IPS-NIHi7 (cell line): ENCODE data around the gene BCKDK.

ENCODE experiments used
- DNase-seq: peaks from one replicate; pipeline ENCODE4 v3.0.0; 2012; ENCODE audit warnings: mixed read lengths; ENCODE audit errors: extremely low spot score

Gene BCKDK

DNA sequence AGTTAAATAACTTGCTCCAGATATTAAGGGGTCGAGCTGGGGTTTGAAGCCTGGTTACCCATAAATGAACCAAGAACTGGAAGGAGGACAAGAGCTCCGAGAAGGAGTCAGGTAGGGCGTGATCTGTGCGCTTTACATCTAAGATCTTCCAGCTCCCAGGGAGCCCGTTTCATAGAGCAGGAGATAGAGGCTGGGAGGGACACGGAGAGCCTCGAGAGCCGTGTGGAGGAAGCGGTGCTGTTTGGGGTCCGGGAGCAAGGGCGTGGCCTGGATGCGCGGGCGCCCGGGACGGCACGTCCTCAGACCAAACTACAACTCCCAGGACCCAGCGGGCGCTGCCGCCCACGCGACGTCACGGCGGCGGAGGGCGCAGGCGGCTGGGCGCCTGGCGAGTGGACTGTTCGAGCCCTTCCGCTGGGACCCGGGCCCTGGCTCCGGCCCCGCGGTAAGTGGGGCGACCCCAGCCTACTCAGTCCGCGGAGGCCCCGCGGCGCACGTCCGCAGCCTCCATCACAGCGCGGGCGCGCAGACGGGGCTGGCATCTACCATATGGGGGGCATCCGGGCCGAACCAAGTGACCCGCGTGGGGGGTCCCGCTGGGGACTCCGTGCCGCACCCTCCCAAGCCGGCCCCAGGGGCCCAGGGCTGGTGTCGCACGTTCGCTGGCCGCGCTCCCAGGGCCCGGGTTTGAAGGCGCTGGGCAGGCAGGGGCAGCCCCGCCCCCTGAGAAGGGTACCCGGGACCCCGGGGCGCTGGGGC lies at the start of gene BCKDK:
BCKDK (plus strand) TSS at position 352 of the 759 bp plus-strand sequence. CDS start 838 bp downstream, outside the sequence.
- peak; percentile 86 for DNase-seq

DNA sequence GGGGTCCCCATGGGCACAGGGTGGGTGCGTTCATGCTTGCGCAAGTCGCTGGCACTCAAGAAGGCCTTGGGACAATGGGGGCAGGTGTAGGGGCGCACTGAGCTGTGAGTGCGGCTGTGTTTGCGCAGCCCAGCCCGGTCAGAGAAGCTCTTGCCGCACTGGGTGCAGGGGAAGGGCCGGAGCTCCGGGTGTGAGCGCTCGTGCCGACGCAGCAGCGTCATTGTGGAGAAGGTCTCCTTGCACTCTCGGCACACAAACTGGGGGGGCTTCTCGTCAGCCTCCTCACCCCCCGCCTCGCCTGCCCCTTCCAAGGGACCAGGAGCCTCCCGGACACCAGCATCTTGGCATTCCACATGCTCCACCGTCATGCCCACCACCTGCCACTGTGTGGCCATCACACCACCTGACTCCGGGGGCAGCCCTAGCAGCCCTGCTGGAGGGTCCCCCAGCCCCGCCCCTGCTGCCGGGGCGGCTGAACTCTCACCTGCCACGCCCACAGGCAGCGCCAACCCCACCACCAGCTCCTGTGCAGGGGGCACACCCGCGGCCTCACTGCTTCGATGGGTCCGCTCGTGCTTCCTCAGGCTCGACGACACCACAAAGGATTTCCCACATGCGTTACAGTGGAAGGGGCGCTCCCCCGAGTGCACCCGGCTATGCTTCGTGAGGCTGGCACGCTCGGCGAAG lies 46.9 kb upstream of the BCKDK start:
- no peak for DNase-seq

DNA sequence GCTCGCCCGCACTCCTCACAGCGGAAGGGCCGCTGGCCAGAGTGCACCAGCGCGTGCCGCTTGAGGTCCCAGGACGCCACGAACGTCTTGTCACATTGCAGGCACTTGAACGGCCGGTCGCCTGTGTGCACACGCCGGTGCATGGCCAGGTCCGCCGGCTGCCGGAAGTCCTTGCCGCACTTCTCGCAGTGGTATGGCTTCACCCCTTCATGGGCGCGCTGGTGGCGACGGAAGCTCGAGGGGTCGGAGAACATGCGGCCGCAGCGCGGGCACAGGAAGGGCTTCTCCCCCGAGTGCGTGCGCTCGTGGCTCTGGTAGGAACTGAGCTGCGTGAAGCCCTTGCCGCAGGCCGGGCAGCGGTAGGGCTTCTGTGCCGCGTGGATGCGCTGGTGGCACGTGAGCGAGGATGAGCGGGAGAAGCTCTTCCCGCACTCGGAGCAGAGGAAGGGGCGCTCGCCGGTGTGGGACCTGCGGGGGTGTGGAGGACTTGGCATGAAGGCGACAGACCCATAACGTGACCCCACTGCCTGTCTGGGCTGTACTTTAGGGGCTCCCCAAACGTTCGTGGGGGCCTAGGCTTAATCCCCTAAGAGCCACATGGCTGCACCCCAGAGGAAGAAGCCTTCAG lies 46.3 kb upstream of the BCKDK start:
- no peak for DNase-seq

- no peak for DNase-seq
Observed at GRCh38 chr16:31063495-31063842, 44.7 kb upstream of the BCKDK start.

DNA sequence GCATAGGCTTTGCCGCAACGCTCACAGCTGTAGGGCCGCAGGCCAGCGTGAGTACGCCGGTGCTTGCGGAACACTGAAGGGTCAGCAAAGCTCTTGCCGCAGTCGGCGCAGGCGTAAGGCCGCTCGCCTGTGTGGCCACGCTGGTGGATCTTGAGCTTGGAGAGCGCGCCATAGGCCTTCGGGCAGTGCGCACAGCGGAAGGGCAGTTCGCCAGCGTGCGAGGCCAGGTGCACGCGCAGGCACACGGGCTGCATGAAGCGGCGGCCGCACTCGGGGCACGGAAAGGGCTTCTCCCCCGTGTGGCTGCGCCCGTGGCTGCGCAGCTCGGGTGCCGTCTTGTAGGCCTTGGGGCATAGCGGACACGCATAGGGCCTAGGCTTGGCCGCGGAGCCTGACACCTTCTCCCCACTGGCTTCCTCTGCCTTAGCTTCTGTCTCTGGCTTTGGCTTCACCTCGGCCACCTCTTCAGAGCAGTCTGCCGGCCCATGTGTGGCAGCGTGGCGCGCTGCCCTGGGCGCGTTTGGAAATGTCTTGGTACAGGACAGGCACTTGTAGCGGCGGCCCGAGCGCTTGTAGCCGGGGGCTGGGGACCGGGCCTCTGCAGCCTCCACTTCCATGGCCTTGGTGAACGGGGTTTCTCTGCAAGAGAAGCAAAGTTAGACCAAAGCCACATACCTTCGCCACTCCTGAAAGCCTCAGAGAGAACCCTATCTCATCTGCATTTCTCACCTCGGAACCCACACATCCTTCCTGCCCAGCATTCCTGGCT lies 44.2 kb upstream of the BCKDK start:
- no peak for DNase-seq

DNA sequence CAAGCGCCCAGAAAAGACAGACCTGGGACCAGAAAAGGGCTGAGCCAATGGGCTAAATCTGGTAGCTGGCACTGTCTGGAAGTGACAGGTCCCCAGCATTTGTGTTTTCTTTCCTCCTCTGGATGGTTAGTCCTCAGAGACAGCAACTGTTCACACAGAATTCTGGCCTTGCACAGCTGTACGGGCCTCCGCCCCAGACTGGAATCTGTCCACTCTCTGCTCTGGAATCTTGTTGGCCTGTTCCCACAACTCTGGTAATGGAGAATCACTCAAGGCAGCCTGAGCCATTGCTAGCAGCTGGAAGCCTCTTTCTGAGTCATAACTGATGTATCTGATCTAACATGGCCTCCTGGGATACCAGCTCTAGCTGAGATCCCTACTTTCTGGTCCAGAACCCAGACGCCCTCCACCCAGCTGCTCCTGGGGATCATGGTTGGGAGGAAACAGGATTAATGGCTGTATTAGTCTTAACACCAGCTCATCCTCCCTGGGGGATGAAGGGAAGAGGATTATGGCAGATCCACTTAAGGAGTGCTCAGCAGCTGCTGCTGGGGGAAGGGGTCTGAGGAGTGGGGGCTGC lies 43.2 kb upstream of the BCKDK start:
- DNase-seq, result no peak

DNA sequence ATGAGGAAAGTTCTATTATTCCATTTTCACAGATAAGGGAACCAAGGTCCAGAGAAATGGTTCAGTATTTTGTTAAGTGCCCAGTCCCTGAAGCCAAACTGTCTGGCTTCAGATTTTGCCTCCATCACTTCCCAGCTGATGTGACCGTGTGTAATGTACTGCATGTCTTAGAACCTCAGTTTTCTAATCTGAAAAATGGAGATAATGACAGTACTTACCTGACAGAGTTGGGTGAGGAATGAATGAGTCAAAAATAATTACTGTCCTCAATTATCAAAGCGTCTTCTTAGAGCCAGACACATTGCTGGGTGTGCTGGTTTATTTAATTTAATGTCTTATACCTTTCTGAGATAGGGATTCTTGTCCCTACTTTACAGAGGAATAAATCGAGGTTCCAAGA lies 40.8 kb upstream of the BCKDK start:
- DNase-seq, result no peak

- DNase-seq, result no peak
Observed at GRCh38 chr16:31071861-31072260, 36.3 kb upstream of the BCKDK start.

DNA sequence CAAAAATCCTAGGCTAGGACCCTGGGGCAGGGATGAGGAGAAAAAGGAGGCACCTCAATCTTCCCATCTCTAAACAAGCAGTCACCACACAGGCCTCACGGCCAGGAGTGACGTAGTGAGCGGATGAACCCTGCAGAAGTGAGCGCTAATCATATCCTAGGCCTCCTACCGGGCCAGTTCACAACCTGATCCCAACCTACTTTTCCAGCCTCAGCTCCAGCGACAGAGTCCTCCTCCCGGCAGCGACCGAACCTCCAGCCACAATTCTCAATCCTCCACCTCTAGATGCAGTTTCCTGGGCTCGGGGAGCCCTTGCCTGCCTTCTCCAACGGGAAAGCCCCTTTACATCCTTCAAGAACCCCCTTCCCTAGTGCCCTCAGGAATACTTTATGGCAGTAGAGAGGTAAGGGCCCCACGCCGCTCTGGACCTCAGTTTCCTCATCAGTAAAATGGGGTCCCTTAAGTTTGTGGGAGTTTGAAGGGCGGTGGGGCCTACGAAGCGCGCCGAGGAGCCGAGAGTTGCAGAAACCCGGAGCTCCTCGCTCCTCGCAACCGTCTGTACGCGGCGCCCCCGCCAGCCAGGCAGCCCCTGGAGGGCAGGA lies 35.5 kb upstream of the BCKDK start:
- no peak for DNase-seq

GRCh38 chr16:31073142-31073969 lies 34.8 kb upstream of the BCKDK start:
- DNase-seq, result peak; percentile 89

GRCh38 chr16:31073970-31074813 lies 34.0 kb upstream of the BCKDK start, which contains the start of the genes ZNF646 and ZNF668:
ZNF646 (plus strand) TSS chr16:31074422; CDS start chr16:31076325, 1,903 bp downstream.
ZNF668 (minus strand) TSS chr16:31074240; CDS start chr16:31064459, 9,781 bp downstream.
- peak; percentile 94 for DNase-seq

DNA sequence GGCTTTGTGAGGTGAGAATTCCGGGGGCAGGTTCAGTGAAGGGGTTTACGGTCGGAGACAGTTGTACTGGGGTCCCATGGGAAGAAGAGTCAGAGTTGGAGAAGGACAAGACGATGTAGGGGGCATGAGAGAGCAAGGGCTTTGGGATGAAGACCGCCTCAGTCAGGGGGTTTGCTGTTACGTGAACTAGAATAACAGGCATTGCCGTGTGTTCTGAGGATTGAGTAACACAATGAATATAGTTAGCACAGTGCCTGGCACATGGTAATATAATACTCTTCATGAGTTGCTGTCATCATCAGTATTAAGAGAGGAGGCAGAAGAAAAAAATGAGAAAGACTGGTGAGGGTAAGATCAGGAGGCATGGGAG lies 33.4 kb upstream of the BCKDK start:
- DNase-seq, result no peak

DNA sequence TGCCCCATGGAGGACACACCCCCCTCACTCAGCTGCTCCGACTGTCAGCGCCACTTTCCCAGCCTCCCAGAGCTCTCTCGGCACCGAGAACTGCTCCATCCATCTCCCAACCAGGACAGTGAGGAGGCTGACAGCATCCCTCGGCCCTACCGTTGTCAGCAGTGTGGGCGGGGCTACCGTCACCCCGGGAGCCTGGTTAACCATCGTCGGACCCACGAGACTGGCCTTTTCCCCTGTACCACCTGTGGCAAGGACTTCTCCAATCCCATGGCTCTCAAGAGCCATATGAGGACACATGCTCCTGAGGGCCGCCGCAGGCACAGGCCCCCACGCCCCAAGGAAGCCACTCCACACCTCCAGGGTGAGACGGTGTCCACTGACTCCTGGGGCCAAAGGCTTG lies 31.9 kb upstream of the BCKDK start:
- no peak for DNase-seq

- DNase-seq, result no peak
Observed at GRCh38 chr16:31077024-31077423, 31.2 kb upstream of the BCKDK start.

DNA sequence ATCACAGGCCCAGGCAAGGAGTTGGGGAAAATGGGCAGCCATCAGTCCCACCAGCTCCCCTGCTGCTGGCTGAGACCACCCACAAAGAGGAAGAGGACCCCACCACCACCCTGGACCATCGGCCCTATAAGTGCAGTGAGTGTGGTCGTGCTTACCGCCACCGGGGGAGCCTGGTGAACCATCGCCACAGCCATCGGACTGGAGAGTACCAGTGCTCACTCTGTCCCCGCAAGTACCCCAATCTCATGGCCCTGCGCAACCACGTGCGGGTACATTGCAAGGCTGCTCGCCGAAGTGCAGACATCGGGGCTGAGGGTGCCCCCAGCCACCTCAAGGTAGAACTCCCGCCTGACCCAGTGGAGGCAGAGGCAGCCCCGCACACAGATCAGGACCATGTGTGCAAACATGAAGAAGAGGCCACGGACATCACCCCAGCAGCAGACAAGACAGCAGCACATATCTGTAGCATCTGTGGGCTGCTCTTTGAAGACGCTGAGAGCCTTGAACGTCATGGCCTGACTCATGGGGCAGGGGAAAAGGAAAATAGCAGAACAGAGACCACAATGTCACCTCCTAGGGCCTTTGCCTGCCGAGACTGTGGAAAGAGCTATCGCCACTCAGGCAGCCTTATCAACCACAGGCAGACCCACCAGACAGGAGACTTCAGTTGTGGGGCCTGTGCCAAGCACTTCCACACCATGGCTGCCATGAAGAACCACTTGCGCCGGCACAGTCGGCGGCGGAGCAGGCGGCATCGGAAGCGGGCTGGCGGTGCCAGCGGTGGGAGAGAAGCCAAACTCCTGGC lies 30.4 kb upstream of the BCKDK start:
- no peak for DNase-seq

- no peak for DNase-seq
Observed at GRCh38 chr16:31078597-31079341, 29.4 kb upstream of the BCKDK start.

DNA sequence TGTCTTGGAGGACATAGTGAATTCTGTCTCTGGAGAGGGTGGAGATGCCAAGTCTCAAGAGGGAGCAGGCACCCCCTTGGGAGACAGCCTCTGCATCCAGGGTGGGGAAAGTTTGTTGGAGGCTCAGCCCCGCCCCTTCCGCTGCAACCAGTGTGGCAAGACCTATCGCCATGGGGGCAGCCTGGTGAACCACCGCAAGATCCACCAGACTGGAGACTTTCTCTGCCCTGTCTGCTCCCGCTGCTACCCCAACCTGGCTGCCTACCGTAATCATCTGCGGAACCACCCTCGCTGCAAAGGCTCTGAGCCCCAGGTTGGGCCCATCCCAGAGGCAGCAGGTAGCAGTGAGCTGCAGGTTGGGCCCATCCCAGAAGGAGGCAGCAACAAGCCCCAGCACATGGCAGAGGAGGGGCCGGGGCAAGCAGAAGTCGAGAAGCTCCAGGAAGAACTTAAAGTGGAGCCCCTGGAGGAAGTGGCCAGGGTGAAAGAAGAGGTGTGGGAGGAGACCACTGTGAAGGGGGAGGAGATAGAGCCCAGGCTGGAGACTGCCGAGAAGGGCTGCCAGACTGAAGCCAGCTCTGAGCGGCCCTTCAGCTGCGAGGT lies 28.7 kb upstream of the BCKDK start:
- no peak for DNase-seq
